ENCODE measurements around the gene SMG7. TPM values are rescaled to one million over a fixed set of nuclear protein-coding genes. Genes with fewer than 3 reads are reported as not detected.

Gene SMG7
- total RNA-seq, 1 experiment from 2014 or later = 54.1 TPM

- no peak for ATAC-seq
- CTCF ChIA-PET = no interaction called here
- Histone ChIP-seq H3K9me3 (ENCODE audit: control insufficient read depth in 1 of 2, insufficient read depth in 1 of 2, low read depth in 1 of 2, low read length in 2 of 2) (no peaks in the 10 kb centered on the region), H3K9ac (ENCODE audit: low read length) (no peak overlapping the region), H3K27ac (ENCODE audit: low read depth, low read length) (no peak overlapping the region), H3K9me2 (ENCODE audit: insufficient read depth) (no peaks in the 10 kb centered on the region), H2AFZ (ENCODE audit: low read depth, low read length, poor library complexity, severe bottlenecking) (no peak overlapping the region), H3K4me1 (ENCODE audit: control insufficient read depth in 1 of 2, insufficient read depth in 2 of 2, low read length in 2 of 2) (no peaks in the 10 kb centered on the region), H4K20me1 (ENCODE audit: insufficient read depth) (no peaks in the 10 kb centered on the region), H3K4me3 (replicated peaks in 1 of 2; ENCODE audit: low read depth in 1 of 2, low read length in 2 of 2) (no peak overlapping the region), H3K27me3 (ENCODE audit: insufficient read depth, low read length) (no peaks in the 10 kb centered on the region), H3K79me2 (ENCODE audit: insufficient read depth, low read length) (no peaks in the 10 kb centered on the region), H3K36me3 (ENCODE audit: control insufficient read depth in 1 of 2, insufficient read depth in 2 of 2, low read length in 2 of 2) (peaks cover 23 to 26% of the 10 kb centered on the region in 2 experiments), H3K4me2 (ENCODE audit: low read length) (no peak overlapping the region)
- intact Hi-C loops (cut with micrococcal nuclease) = no loop called here
- RAD21 ChIA-PET (ENCODE audit: low non-redundant PET in 1 of 2, low total read pairs in 2 of 2, uncharacterized antibody in 2 of 2, unreplicated experiment in 2 of 2) = no interaction called here
- TF ChIP-seq ZNF274 (IDR thresholded peaks at IDR 0.05; ENCODE audit: low read depth, low read length) = no peak
- POLR2A ChIA-PET = no interaction called here
- BruUV-seq (replicated peaks) = no TSS peak
- no peak for DNase-seq (ENCODE audit: low read depth, low spot score)
These were observed 79.6 kb downstream of the SMG7 start for GRCh38 chr1:183551924-183552323.

GRCh38 chr1:183552441-183552840 is 80.1 kb downstream of the SMG7 start:
- Histone ChIP-seq H3K9me2 (ENCODE audit: insufficient read depth) (no peaks in the 10 kb centered on the region), H3K9me3 (ENCODE audit: control insufficient read depth in 1 of 2, insufficient read depth in 1 of 2, low read depth in 1 of 2, low read length in 2 of 2) (no peaks in the 10 kb centered on the region), H3K27me3 (ENCODE audit: insufficient read depth, low read length) (no peaks in the 10 kb centered on the region), H3K4me3 (replicated peaks in 1 of 2; ENCODE audit: low read depth in 1 of 2, low read length in 2 of 2) (no peak overlapping the region), H3K9ac (ENCODE audit: low read length) (no peak overlapping the region), H2AFZ (ENCODE audit: low read depth, low read length, poor library complexity, severe bottlenecking) (no peak overlapping the region), H3K79me2 (ENCODE audit: insufficient read depth, low read length) (no peaks in the 10 kb centered on the region), H3K4me2 (ENCODE audit: low read length) (no peak overlapping the region), H3K4me1 (ENCODE audit: control insufficient read depth in 1 of 2, insufficient read depth in 2 of 2, low read length in 2 of 2) (no peaks in the 10 kb centered on the region), H3K27ac (ENCODE audit: low read depth, low read length) (no peak overlapping the region), H4K20me1 (ENCODE audit: insufficient read depth) (no peaks in the 10 kb centered on the region), H3K36me3 (ENCODE audit: control insufficient read depth in 1 of 2, insufficient read depth in 2 of 2, low read length in 2 of 2) (peaks cover 18 to 24% of the 10 kb centered on the region in 2 experiments)
- no peak for DNase-seq (ENCODE audit: low read depth, low spot score)
- ATAC-seq = no peak
- POLR2A ChIA-PET = no interaction called here
- BruUV-seq (replicated peaks) = TSS peak; percentile 8
- RAD21 ChIA-PET (ENCODE audit: low non-redundant PET in 1 of 2, low total read pairs in 2 of 2, uncharacterized antibody in 2 of 2, unreplicated experiment in 2 of 2) = no interaction called here
- TF ChIP-seq SRF (IDR thresholded peaks at IDR 0.05; ENCODE audit: low read depth) = no peak
- TF ChIP-seq RAD21 (IDR thresholded peaks at IDR 0.05; ENCODE audit: low read depth) = no peak
- TF ChIP-seq ZBTB33 (IDR thresholded peaks at IDR 0.05; ENCODE audit: extremely low read depth, insufficient replicate concordance, low read length) = no peak
- no peak for TF ChIP-seq CEBPB (IDR thresholded peaks at IDR 0.05; ENCODE audit: low read depth)
- TF ChIP-seq ATF3 (IDR thresholded peaks at IDR 0.05) = no peak
- no peak for TF ChIP-seq ZNF274 (IDR thresholded peaks at IDR 0.05; ENCODE audit: low read depth, low read length)
- TF ChIP-seq SIN3A (IDR thresholded peaks at IDR 0.05; ENCODE audit: low read depth) = no peak
- no peak for TF ChIP-seq REST (IDR thresholded peaks at IDR 0.05; ENCODE audit: low read depth)
- TF ChIP-seq POLR2A (IDR thresholded peaks at IDR 0.05; ENCODE audit: borderline replicate concordance, extremely low read depth, insufficient read depth, insufficient read length) = no peak
- TF ChIP-seq YY1 (IDR thresholded peaks at IDR 0.05; ENCODE audit: extremely low read depth, insufficient replicate concordance, low read depth, low read length) = no peak
- no peak for TF ChIP-seq CBX3 (IDR thresholded peaks at IDR 0.05; ENCODE audit: low read depth)
- TF ChIP-seq TCF7L2 (IDR thresholded peaks at IDR 0.05; ENCODE audit: borderline replicate concordance, extremely low read depth, insufficient read depth, insufficient read length) = no peak
- no peak for TF ChIP-seq EZH2phosphoT487 (IDR thresholded peaks at IDR 0.05; ENCODE audit: borderline replicate concordance)
- no peak for TF ChIP-seq POLR2AphosphoS5 (IDR thresholded peaks at IDR 0.05; ENCODE audit: low read depth, low read length)
- intact Hi-C loops (cut with micrococcal nuclease) = no loop called here
- CTCF ChIA-PET = no interaction called here
